ENCODE results near the gene RNF146.

Gene RNF146

DNA sequence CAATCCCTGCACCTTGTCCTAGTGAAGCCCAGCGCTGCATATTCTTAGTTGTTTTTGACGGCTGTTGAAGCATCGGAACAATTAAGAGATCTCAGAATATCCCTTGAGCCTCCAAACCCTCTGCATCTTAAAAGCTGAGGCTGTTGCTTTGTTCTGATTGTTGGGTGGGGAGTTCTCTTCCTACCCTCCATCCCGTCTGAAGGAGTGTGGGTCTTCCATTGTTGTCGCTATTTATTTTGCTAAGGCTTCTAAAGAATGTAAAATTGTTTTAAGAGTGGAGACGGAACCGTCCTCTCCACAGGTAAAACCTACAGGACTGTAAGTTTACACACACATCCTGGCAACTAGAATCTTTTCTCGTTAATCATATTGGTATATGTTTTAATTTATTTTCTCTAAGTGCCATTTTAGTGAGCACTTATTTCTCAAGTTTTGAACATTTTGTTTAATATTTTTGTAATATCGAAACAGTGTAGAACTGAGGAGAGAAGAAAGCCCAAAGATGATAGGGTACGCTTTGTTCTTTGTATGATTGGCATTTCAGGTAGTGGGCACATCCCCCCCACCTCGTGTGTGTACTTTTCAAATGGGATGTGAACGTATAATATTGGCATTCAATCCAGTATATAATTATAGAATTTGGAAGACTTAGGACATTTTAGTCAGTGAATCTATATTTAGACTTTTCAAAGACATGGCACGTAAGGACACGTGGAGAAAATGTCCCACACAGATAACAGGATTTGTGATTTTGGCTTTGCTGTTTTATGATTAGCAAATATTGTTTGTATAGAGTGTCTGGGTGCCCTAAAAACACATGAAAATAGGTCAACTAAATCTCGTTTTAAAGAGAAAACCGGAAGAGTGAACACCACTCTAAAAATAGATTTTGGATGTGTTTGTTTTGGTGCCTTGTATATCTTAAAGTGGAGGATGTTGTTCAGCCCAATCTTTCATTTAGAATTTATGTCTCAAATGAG, 1.3 kb downstream of the RNF146 start:
- H3K27me3 ChIP-seq (ENCODE audit: insufficient read depth, low read length, poor library complexity, severe bottlenecking), result no peaks in the 10 kb centered on the region
- H3K4me2 ChIP-seq (ENCODE audit: low read depth, low read length, poor library complexity, severe bottlenecking), result peak overlapping the region; percentile 78
- H3K36me3 ChIP-seq (ENCODE audit: insufficient read depth, low read length), result no peaks in the 10 kb centered on the region
- peak overlapping the region; percentile 80 for H3K4me3 ChIP-seq (ENCODE audit: low read length, poor library complexity, severe bottlenecking)
- H3K4me1 ChIP-seq (ENCODE audit: insufficient read depth, low read length, poor library complexity, severe bottlenecking), result peaks cover 35% of the 10 kb centered on the region
- no peaks in the 10 kb centered on the region for H3F3A ChIP-seq (ENCODE audit: low read depth)
- no peaks in the 10 kb centered on the region for H3K9me2 ChIP-seq (replicated peaks; ENCODE audit: low read depth, low read length)
- no peaks in the 10 kb centered on the region for H3K9me3 ChIP-seq (ENCODE audit: insufficient read depth, low read depth, low read length)
- TF ChIP-seq EZH2phosphoT487 (IDR thresholded peaks at IDR 0.05; ENCODE audit: borderline replicate concordance), result no peak
- TF ChIP-seq, protein P1, sequence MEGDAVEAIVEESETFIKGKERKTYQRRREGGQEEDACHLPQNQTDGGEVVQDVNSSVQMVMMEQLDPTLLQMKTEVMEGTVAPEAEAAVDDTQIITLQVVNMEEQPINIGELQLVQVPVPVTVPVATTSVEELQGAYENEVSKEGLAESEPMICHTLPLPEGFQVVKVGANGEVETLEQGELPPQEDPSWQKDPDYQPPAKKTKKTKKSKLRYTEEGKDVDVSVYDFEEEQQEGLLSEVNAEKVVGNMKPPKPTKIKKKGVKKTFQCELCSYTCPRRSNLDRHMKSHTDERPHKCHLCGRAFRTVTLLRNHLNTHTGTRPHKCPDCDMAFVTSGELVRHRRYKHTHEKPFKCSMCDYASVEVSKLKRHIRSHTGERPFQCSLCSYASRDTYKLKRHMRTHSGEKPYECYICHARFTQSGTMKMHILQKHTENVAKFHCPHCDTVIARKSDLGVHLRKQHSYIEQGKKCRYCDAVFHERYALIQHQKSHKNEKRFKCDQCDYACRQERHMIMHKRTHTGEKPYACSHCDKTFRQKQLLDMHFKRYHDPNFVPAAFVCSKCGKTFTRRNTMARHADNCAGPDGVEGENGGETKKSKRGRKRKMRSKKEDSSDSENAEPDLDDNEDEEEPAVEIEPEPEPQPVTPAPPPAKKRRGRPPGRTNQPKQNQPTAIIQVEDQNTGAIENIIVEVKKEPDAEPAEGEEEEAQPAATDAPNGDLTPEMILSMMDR (conservative IDR thresholded peaks at IDR 0.05; ENCODE audit: low read length), result no peak
- peak overlapping the region; percentile 90 for H3K9ac ChIP-seq (ENCODE audit: low read depth, low read length, poor library complexity, severe bottlenecking)
- H3K79me2 ChIP-seq (ENCODE audit: insufficient read depth, low read length), result peaks cover 62% of the 10 kb centered on the region
- peaks cover 57% of the 10 kb centered on the region for H4K20me1 ChIP-seq (ENCODE audit: insufficient read depth, low read length, poor library complexity, severe bottlenecking)
- peak overlapping the region; percentile 95 for H2AFZ ChIP-seq (ENCODE audit: low read length)

DNA sequence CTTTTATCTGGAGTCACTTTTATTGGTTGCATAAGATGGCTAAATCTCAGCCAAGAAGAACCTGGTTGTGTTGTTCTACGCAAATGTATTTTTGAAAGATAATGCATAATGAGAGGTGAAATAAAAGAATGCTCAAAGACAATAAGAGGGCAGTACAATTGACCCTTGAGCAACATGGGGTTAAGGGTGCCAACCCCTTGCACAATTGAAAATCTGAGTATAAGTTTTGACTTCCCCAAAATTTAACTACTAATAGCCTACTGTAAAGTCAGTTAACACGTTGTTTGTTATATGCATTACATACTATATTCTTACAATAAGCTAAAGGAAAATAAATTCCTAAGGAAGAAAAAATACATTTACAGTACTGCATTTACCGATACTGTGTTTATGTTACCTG, 5.9 kb downstream of the RNF146 start:
- Histone ChIP-seq H3K4me3 (ENCODE audit: low read length, poor library complexity, severe bottlenecking) (peak overlapping the region; percentile 18), H3K9me3 (ENCODE audit: insufficient read depth, low read depth, low read length) (no peaks in the 10 kb centered on the region), H3K9ac (ENCODE audit: low read depth, low read length, poor library complexity, severe bottlenecking) (no peak overlapping the region), H3K79me2 (ENCODE audit: insufficient read depth, low read length) (peaks cover 97% of the 10 kb centered on the region), H4K20me1 (ENCODE audit: insufficient read depth, low read length, poor library complexity, severe bottlenecking) (peaks cover 82% of the 10 kb centered on the region), H3K27me3 (ENCODE audit: insufficient read depth, low read length, poor library complexity, severe bottlenecking) (no peaks in the 10 kb centered on the region), H3K36me3 (ENCODE audit: insufficient read depth, low read length) (no peaks in the 10 kb centered on the region), H3F3A (ENCODE audit: low read depth) (no peaks in the 10 kb centered on the region), H3K4me2 (ENCODE audit: low read depth, low read length, poor library complexity, severe bottlenecking) (peak overlapping the region; percentile 36), H2AFZ (ENCODE audit: low read length) (no peak overlapping the region), H3K4me1 (ENCODE audit: insufficient read depth, low read length, poor library complexity, severe bottlenecking) (peaks cover 58% of the 10 kb centered on the region), H3K9me2 (replicated peaks; ENCODE audit: low read depth, low read length) (no peaks in the 10 kb centered on the region)
- TF ChIP-seq, protein P1 (conservative IDR thresholded peaks at IDR 0.05; ENCODE audit: low read length), result no peak
- TF ChIP-seq EZH2phosphoT487 (IDR thresholded peaks at IDR 0.05; ENCODE audit: borderline replicate concordance), result no peak

DNA sequence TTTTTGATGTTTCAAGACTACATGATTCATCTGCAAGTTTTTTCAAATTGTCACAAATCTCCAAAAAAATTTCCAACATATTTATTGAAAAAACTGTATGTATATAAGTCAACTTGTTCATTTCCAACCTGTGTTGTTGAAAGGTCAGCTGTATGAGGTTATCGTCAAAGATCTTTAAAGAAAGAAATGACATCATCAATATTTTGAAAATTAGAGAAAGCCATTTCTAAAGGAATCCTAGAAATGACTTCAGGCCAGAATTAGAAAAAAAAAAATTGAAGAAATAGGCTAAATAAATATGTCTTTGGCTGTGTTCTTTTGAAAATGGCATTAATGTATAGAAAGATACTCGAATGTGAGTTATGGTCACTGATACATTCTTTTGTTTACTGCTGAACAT, 6.8 kb downstream of the RNF146 start:
- H4K20me1 ChIP-seq (ENCODE audit: insufficient read depth, low read length, poor library complexity, severe bottlenecking), result peaks cover 73% of the 10 kb centered on the region
- no peaks in the 10 kb centered on the region for H3K9me2 ChIP-seq (replicated peaks; ENCODE audit: low read depth, low read length)
- no peaks in the 10 kb centered on the region for H3K36me3 ChIP-seq (ENCODE audit: insufficient read depth, low read length)
- no peaks in the 10 kb centered on the region for H3K27me3 ChIP-seq (ENCODE audit: insufficient read depth, low read length, poor library complexity, severe bottlenecking)
- no peaks in the 10 kb centered on the region for H3K9me3 ChIP-seq (ENCODE audit: insufficient read depth, low read depth, low read length)
- TF ChIP-seq, protein P1 (conservative IDR thresholded peaks at IDR 0.05; ENCODE audit: low read length), result no peak
- no peak for TF ChIP-seq EZH2phosphoT487 (IDR thresholded peaks at IDR 0.05; ENCODE audit: borderline replicate concordance)
- H3F3A ChIP-seq (ENCODE audit: low read depth), result no peaks in the 10 kb centered on the region
- H3K4me2 ChIP-seq (ENCODE audit: low read depth, low read length, poor library complexity, severe bottlenecking), result no peak overlapping the region
- H3K9ac ChIP-seq (ENCODE audit: low read depth, low read length, poor library complexity, severe bottlenecking), result no peak overlapping the region
- H3K4me1 ChIP-seq (ENCODE audit: insufficient read depth, low read length, poor library complexity, severe bottlenecking), result peaks cover 58% of the 10 kb centered on the region
- H2AFZ ChIP-seq (ENCODE audit: low read length), result no peak overlapping the region
- H3K4me3 ChIP-seq (ENCODE audit: low read length, poor library complexity, severe bottlenecking), result no peak overlapping the region
- peaks cover 92% of the 10 kb centered on the region for H3K79me2 ChIP-seq (ENCODE audit: insufficient read depth, low read length)

Data from Loucy (cell line).